ENCODE results near the gene CRAMP1. TPM values are rescaled to one million over a fixed set of nuclear protein-coding genes. Genes with fewer than 3 reads are reported as not detected.

CRAMP1 gene
- total RNA-seq, 1 donor from 2014 or later = 11.7 TPM

DNA sequence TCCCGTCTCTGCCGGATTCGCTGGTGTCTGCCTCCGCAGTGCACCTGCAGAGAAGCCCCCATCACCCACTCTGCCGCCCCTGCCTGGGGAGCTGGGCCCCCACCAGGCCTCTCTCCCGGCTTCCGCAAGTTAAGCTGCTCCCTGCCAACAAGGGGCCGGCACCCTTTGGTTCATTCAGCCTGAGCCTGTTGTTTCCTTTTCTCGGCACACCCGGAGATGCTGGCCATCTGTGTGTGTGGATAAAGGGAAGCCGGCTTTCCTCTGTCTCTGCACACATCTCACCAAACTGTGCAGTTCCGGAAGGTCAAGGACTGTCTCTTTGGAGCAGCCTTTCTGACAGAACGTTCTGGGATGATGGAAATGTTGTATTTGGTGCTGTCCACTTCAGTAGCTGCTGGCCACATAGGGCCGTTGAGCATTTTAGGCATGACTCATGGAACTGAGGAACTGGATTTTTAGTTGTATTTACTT lies 100.7 kb downstream of the CRAMP1 start:
- Histone ChIP-seq H3K9ac (peak overlapping the region; percentile 7), H2AFZ (replicated peaks) (no peak overlapping the region), H3K79me2 (ENCODE audit: low read depth) (peaks cover 84% of the 10 kb centered on the region), H3K4me2 (peak overlapping the region; percentile 27), H3K4me3 (no peak overlapping the region), H3K4me1 (peaks cover 10% of the 10 kb centered on the region), H3K36me3 (no peaks in the 10 kb centered on the region), H4K20me1 (ENCODE audit: low read depth) (peaks cover 86% of the 10 kb centered on the region), H3F3A (ENCODE audit: low read depth) (peaks cover 8% of the 10 kb centered on the region), H3K27me3 (no peaks in the 10 kb centered on the region), H3K9me3 (ENCODE audit: low read depth) (no peaks in the 10 kb centered on the region), H3K27ac (no peak overlapping the region)
- H3K9me3 Mint-ChIP-seq = no peaks in the 10 kb centered on the region
- peaks cover 2% of the 10 kb centered on the region for H3K36me3 Mint-ChIP-seq
- DNase-seq (ENCODE audit: low spot score) = no peak
- peaks cover 7% of the 10 kb centered on the region for H3K27me3 Mint-ChIP-seq (ENCODE audit: insufficient read depth, low read depth)
- H3K27ac Mint-ChIP-seq = no peak overlapping the region
- no peak overlapping the region for H3K4me3 Mint-ChIP-seq
- H3K4me1 Mint-ChIP-seq = peaks cover 5% of the 10 kb centered on the region
- TF ChIP-seq, protein P1, sequence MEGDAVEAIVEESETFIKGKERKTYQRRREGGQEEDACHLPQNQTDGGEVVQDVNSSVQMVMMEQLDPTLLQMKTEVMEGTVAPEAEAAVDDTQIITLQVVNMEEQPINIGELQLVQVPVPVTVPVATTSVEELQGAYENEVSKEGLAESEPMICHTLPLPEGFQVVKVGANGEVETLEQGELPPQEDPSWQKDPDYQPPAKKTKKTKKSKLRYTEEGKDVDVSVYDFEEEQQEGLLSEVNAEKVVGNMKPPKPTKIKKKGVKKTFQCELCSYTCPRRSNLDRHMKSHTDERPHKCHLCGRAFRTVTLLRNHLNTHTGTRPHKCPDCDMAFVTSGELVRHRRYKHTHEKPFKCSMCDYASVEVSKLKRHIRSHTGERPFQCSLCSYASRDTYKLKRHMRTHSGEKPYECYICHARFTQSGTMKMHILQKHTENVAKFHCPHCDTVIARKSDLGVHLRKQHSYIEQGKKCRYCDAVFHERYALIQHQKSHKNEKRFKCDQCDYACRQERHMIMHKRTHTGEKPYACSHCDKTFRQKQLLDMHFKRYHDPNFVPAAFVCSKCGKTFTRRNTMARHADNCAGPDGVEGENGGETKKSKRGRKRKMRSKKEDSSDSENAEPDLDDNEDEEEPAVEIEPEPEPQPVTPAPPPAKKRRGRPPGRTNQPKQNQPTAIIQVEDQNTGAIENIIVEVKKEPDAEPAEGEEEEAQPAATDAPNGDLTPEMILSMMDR (IDR thresholded peaks at IDR 0.05) = no peak
- TF ChIP-seq EZH2phosphoT487 (IDR thresholded peaks at IDR 0.05) (no peak), EZH2 (IDR thresholded peaks at IDR 0.05) (no peak)

DNA sequence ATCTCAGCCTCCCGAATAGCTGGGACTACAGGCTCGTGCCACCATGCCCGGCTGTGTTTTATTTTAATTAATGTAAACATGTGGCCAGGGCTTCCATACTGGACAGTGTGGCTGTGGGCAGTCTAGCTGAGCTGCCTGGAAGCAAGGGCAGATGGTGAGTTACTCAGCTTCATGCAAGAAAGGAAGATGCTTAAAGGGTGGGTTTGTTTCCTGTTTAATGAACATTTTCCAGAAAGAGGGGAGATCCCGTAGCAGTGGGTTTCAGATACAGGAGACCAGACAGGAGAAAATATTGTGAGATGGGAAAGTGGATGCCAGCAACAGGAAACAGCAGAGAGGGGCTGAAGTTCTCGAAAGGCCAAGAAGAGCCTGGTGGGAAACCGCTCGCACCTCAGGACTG lies 101.2 kb downstream of the CRAMP1 start:
- Histone ChIP-seq H3K27me3 (no peaks in the 10 kb centered on the region), H2AFZ (replicated peaks) (no peak overlapping the region), H3K4me2 (peak overlapping the region; percentile 27), H3K27ac (no peak overlapping the region), H3K9me3 (ENCODE audit: low read depth) (no peaks in the 10 kb centered on the region), H3F3A (ENCODE audit: low read depth) (peaks cover 8% of the 10 kb centered on the region), H4K20me1 (ENCODE audit: low read depth) (peaks cover 80% of the 10 kb centered on the region), H3K9ac (peak overlapping the region; percentile 7), H3K4me1 (peaks cover 10% of the 10 kb centered on the region), H3K36me3 (no peaks in the 10 kb centered on the region), H3K79me2 (ENCODE audit: low read depth) (peaks cover 84% of the 10 kb centered on the region), H3K4me3 (no peak overlapping the region)
- Mint-ChIP-seq H3K36me3 (peaks cover 2% of the 10 kb centered on the region), H3K27me3 (ENCODE audit: insufficient read depth, low read depth) (peaks cover 7% of the 10 kb centered on the region), H3K9me3 (no peaks in the 10 kb centered on the region), H3K4me3 (no peak overlapping the region), H3K4me1 (peaks cover 3% of the 10 kb centered on the region), H3K27ac (no peak overlapping the region)
- TF ChIP-seq, protein P1 (IDR thresholded peaks at IDR 0.05) = no peak
- TF ChIP-seq EZH2phosphoT487 (IDR thresholded peaks at IDR 0.05) = no peak
- DNase-seq (ENCODE audit: low spot score) = no peak

DNA sequence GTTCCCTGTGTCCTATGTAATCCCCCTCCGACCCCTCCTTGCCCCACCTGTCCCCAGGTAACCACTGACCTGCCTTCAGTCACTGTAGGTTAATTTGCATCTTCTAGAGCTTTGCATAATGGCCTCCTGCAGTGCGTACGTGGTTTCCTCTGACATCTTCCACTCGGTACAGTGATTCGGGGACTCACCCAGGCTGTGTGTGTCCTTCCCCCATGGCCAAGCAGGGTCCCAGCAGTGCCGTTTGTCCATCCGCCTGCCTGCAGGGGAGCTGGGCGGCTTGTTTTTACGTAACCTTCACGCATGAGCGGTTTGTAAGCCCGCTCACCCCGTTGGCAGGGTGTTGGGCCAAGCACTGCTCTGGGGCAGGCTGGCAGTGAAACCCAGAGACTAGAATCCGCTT lies 101.8 kb downstream of the CRAMP1 start:
- Histone ChIP-seq H3K27ac (no peak overlapping the region), H2AFZ (replicated peaks) (no peak overlapping the region), H3K27me3 (no peaks in the 10 kb centered on the region), H3K9ac (no peak overlapping the region), H3K4me1 (peaks cover 10% of the 10 kb centered on the region), H3K36me3 (no peaks in the 10 kb centered on the region), H3K79me2 (ENCODE audit: low read depth) (peaks cover 79% of the 10 kb centered on the region), H3K4me3 (no peak overlapping the region), H3F3A (ENCODE audit: low read depth) (peaks cover 8% of the 10 kb centered on the region), H3K4me2 (peak overlapping the region; percentile 10), H4K20me1 (ENCODE audit: low read depth) (peaks cover 74% of the 10 kb centered on the region), H3K9me3 (ENCODE audit: low read depth) (no peaks in the 10 kb centered on the region)
- Mint-ChIP-seq H3K9me3 (no peaks in the 10 kb centered on the region), H3K27ac (no peak overlapping the region), H3K27me3 (ENCODE audit: insufficient read depth, low read depth) (peaks cover 7% of the 10 kb centered on the region), H3K36me3 (peaks cover 2% of the 10 kb centered on the region), H3K4me1 (peaks cover 3% of the 10 kb centered on the region), H3K4me3 (no peak overlapping the region)
- no peak for TF ChIP-seq EZH2 (IDR thresholded peaks at IDR 0.05)
- no peak for TF ChIP-seq EZH2phosphoT487 (IDR thresholded peaks at IDR 0.05)
- TF ChIP-seq, protein P1 (IDR thresholded peaks at IDR 0.05) = no peak
- DNase-seq (ENCODE audit: low spot score) = no peak

Data from neural progenitor cell (in vitro differentiated cells).